Lower lobe of right lung (tissue), 2 donors: ENCODE measurements around the gene AMOT. TPM values are rescaled to one million over a fixed set of nuclear protein-coding genes. Genes with fewer than 3 reads are reported as not detected.

Experiments
- ATAC-seq, 2 donors: fragments of 200-7000 bp; cut with Tn5 transposase; one replicate each; pipeline ENCODE4 v1.9.1; 2020 to 2022; ENCODE audit warnings: mild to moderate bottlenecking in 2 of 2, moderate library complexity in 2 of 2
- DNase-seq: peaks from one replicate; pipeline ENCODE4 v3.0.0-alpha.2; 2020
- H3K27ac ChIP-seq: fragments of 200-600 bp; one replicate; pipeline ENCODE4 v1.8.0; 2022
- H3K27me3 ChIP-seq: fragments of 200-600 bp; one replicate; pipeline ENCODE4 v1.8.0; 2022; ENCODE audit warnings: low read depth
- H3K36me3 ChIP-seq: fragments of 200-600 bp; one replicate; pipeline ENCODE4 v1.8.0; 2022; ENCODE audit warnings: mild to moderate bottlenecking
- H3K4me1 ChIP-seq: fragments of 200-600 bp; one replicate; pipeline ENCODE4 v1.8.0; 2022
- H3K4me3 ChIP-seq: fragments of 200-600 bp; one replicate; pipeline ENCODE4 v1.8.0; 2022; ENCODE audit warnings: mild to moderate bottlenecking
- H3K9me3 ChIP-seq: fragments of 200-600 bp; one replicate; pipeline ENCODE4 v1.8.0; 2022
- intact Hi-C: fragments of 100-400 bp; cut with DNase I; formaldehyde crosslinking; loops from one replicate; pipeline ENCODE4 v1.11.0; 2022
- total RNA-seq: library from RNA; stranded (reverse); fragmentation: NEBNext Ultra II Directional; extraction: Animal tissue kit (Norgen Biotek cat#: 25700); gene quantifications from one replicate; pipeline ENCODE4 v1.2.1, GENCODE V29; 2021
- TF ChIP-seq, protein P1 (sequence below): fragments of 200-600 bp; IDR thresholded peaks from one replicate; pipeline ENCODE4 v1.8.0; 2022; ENCODE audit warnings: antibody characterized with exemption, mild to moderate bottlenecking
- donor health status: DM: no; HTN: yes; CAD: no; lungs with severe emphysema.

Gene AMOT
- total RNA-seq, 1 donor from 2014 or later, result 12.4 TPM

DNA sequence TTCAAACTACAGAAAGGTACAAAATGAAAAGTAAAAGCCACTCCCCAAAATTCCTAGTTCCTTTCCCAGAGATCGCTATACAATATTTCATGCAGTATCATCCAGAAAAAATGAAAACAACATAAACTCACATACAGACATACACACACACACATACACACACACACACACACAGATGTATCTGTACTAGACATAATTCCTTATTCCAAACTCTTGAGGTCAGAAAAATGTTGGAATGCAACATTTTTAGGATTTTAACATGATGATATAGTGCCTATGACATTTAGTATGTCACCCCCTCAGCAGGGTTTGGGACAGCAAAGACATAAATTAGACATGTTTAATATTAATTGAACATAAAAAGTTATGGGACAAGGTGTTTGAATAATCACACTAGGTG lies 87.5 kb downstream of the AMOT start:
- intact Hi-C loops, result no loop called here
- ATAC-seq, result no peak
- DNase-seq, result no peak
- Histone ChIP-seq H3K27me3 (no peaks in the 10 kb centered on the region), H3K36me3 (no peaks in the 10 kb centered on the region), H3K9me3 (no peaks in the 10 kb centered on the region), H3K4me1 (no peaks in the 10 kb centered on the region), H3K4me3 (no peak overlapping the region), H3K27ac (no peak overlapping the region)
- TF ChIP-seq, protein P1, sequence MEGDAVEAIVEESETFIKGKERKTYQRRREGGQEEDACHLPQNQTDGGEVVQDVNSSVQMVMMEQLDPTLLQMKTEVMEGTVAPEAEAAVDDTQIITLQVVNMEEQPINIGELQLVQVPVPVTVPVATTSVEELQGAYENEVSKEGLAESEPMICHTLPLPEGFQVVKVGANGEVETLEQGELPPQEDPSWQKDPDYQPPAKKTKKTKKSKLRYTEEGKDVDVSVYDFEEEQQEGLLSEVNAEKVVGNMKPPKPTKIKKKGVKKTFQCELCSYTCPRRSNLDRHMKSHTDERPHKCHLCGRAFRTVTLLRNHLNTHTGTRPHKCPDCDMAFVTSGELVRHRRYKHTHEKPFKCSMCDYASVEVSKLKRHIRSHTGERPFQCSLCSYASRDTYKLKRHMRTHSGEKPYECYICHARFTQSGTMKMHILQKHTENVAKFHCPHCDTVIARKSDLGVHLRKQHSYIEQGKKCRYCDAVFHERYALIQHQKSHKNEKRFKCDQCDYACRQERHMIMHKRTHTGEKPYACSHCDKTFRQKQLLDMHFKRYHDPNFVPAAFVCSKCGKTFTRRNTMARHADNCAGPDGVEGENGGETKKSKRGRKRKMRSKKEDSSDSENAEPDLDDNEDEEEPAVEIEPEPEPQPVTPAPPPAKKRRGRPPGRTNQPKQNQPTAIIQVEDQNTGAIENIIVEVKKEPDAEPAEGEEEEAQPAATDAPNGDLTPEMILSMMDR, result no peak

DNA sequence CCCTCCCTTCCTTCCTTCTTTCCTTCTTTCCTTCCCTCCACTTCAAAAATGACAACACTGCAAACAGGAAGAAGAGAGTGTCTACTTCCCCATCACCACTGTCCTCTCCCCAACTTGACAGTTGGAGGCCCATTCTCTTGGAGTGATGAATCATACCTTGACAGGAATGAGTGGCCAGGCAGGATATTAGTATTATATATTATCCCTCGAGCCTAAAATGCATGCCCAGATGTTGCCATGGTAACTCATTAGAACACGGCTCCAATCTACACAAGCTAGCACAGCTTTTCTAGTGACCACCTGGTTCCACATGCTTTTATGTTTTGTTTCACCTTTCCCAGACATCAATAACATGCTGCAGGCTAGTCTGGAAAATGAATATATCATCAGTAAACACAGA lies 89.6 kb downstream of the AMOT start:
- TF ChIP-seq, protein P1, result no peak
- ATAC-seq, result no peak
- intact Hi-C loops, result no loop called here
- Histone ChIP-seq H3K4me3 (no peak overlapping the region), H3K9me3 (no peaks in the 10 kb centered on the region), H3K27me3 (no peaks in the 10 kb centered on the region), H3K27ac (no peak overlapping the region), H3K36me3 (no peaks in the 10 kb centered on the region), H3K4me1 (no peaks in the 10 kb centered on the region)
- no peak for DNase-seq

DNA sequence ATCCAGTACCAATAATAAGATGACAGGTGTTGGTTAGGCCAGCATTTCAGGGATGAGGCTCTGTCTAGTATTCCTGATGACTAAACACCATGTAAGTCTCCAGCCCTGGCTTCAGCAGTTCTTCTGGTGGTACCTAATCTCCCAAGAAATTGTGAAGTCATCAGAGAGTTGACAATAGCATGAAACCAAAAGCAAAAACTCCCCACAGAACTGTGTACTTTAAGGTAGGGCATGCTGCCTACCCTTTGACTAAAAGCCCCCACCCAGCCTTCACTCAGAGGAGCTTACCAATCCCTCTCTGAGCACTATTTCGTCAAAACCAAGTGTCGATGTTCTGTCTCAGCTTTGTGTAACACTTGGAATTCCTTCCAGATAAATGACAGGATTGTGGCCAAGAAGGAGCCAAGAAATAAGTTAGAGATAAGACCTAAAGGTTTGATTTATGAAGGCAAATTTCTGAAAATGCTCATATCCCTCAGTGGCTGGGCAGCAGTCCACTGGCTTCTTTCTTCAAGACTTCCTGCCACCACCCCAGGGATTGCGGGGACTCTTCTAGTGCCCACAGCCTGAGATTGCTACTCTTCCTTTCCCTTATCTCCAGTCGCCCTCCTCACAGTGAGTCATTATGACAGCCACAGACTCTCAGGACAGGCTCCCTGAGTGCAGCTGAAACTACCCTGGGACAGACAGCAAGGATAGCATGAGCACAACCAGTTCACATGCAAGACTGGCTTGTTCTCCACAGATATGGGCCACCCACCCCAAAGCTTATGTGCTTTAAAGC lies 93.6 kb downstream of the AMOT start:
- H3K4me3 ChIP-seq, result no peak overlapping the region
- TF ChIP-seq, protein P1, result no peak
- H3K36me3 ChIP-seq, result no peaks in the 10 kb centered on the region
- H3K4me1 ChIP-seq, result no peaks in the 10 kb centered on the region
- no peak for DNase-seq
- no peak overlapping the region for H3K27ac ChIP-seq
- no peaks in the 10 kb centered on the region for H3K27me3 ChIP-seq
- no peak for ATAC-seq
- intact Hi-C loops, result no loop called here
- H3K9me3 ChIP-seq, result no peaks in the 10 kb centered on the region

DNA sequence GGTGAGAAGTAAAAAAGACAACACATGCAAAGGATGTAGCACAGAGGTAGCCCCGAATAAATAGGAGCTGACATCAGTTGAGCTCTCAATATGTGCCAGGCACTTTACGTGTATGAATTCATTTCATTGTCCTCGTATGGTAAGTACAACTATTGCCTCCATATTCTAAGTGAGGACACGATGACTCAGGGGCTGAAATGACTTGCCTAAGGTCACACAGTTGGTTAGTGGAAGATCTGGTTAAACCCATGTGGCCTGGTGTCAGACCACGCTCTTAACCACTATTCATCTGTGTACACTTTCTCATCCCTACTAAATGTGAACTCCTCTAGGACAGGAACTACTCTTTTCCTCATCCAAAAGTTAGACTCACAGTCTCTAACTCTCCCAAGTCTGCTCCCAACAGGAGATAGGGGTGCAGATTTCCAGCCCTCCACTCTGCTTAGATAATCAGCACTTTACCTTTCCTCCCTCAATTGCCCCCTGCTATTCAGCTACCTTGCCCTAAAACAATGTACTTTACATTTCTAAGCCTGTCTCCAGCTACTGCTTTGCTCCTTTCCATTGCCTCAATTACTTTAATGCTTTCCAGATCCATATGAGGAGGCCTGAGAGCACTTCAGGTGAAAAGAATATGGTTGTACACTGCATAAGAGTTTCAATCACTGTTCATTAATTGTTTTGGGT lies 102.1 kb downstream of the AMOT start:
- DNase-seq, result no peak
- Histone ChIP-seq H3K4me3 (no peak overlapping the region), H3K9me3 (no peaks in the 10 kb centered on the region)

DNA sequence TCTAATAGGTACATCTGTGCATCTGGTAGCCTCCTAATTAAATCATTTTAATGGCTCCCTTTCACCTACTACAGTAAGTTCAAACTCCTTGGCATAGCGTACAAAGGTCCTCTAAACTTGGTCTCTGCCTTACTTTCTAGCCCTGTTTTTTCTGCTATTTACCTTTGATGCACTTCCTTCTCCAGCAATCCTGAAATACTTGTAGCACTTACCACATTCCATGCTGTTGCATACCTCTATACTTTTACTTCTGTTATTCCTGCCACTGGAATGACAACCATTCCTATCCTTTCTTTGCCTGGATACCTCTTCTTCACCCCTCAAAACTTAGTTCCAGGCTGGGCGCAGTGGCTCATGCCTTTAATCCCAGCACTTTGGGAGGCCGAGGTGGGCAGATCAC lies 104.3 kb downstream of the AMOT start:
- Histone ChIP-seq H3K9me3 (no peaks in the 10 kb centered on the region), H3K27me3 (no peaks in the 10 kb centered on the region), H3K36me3 (no peaks in the 10 kb centered on the region), H3K4me1 (no peaks in the 10 kb centered on the region), H3K27ac (no peak overlapping the region), H3K4me3 (no peak overlapping the region)
- DNase-seq (no peak), ATAC-seq (no peak)
- TF ChIP-seq, protein P1, result no peak
- intact Hi-C loops, result no loop called here

More for the DNA sequence above, 102.1 kb downstream of the AMOT start:
- Histone ChIP-seq H3K27ac (no peak overlapping the region), H3K27me3 (no peaks in the 10 kb centered on the region), H3K4me1 (no peaks in the 10 kb centered on the region), H3K36me3 (no peaks in the 10 kb centered on the region)
- TF ChIP-seq, protein P1, result no peak
- no peak for ATAC-seq
- intact Hi-C loops, result no loop called here
